DND-41 (cell line): Measurements from ENCODE around the gene TTC17.

Source experiments
- ATAC-seq: fragments of 200-7000 bp; cut with Tn5 transposase; 3 replicates; pipeline ENCODE4 v1.9.1; 2021; ENCODE audit warnings: low read depth; ENCODE audit not compliant: insufficient read depth
- DNase-seq: peaks from one replicate; pipeline ENCODE4 v3.0.0-alpha.2; 2020
- H2AFZ ChIP-seq: 2 replicates; pipeline ENCODE4 v1.6.0; 2012; ENCODE audit warnings: low read depth, low read length
- H3K27ac ChIP-seq: 2 replicates; pipeline ENCODE4 v1.5.1; 2012; ENCODE audit warnings: low read length, inconsistent platforms
- H3K27me3 ChIP-seq: fragments of 200-600 bp; sonication (generic); 2 replicates; pipeline ENCODE4 v1.6.0; 2012; ENCODE audit warnings: low read length, mild to moderate bottlenecking, inconsistent platforms; ENCODE audit not compliant: insufficient read depth, poor library complexity
- H3K36me3 ChIP-seq: 2 replicates; pipeline ENCODE4 v1.5.1; 2012; ENCODE audit warnings: low read length, inconsistent platforms; ENCODE audit not compliant: insufficient read depth
- H3K4me1 ChIP-seq: 2 replicates; pipeline ENCODE4 v1.5.1; 2012; ENCODE audit warnings: mild to moderate bottlenecking, low read length; ENCODE audit not compliant: insufficient read depth
- H3K4me2 ChIP-seq: 2 replicates; pipeline ENCODE4 v1.6.0; 2012; ENCODE audit warnings: mild to moderate bottlenecking, moderate library complexity, low read length, inconsistent platforms; ENCODE audit not compliant: insufficient read depth
- H3K4me3 ChIP-seq, 2 experiments: fragments of 200-600 bp in 1 of 2; shearing (Covaris generic) in 1 of 2; 2 replicates each; pipeline ENCODE4 v1.5.1; 2012 to 2016; ENCODE audit warnings: inconsistent platforms in 2 of 2, low read length in 2 of 2, mild to moderate bottlenecking in 2 of 2, low read depth in 1 of 2, moderate library complexity in 1 of 2
- H3K79me2 ChIP-seq: 2 replicates; pipeline ENCODE4 v1.6.0; 2012; ENCODE audit warnings: low read length, inconsistent platforms; ENCODE audit not compliant: insufficient read depth
- H3K9ac ChIP-seq: 2 replicates; pipeline ENCODE4 v1.6.0; 2012; ENCODE audit warnings: low read depth, mild to moderate bottlenecking, inconsistent platforms, low read length, moderate library complexity
- H3K9me3 ChIP-seq: 2 replicates; pipeline ENCODE4 v1.5.1; 2012; ENCODE audit warnings: low read length, moderate library complexity, mild to moderate bottlenecking, inconsistent platforms; ENCODE audit not compliant: insufficient read depth, severe bottlenecking
- H4K20me1 ChIP-seq: 2 replicates; pipeline ENCODE4 v1.6.0; 2012; ENCODE audit warnings: low read length; ENCODE audit not compliant: insufficient read depth
- EZH2 ChIP-seq: IDR thresholded peaks from 3 replicates; pipeline ENCODE4 v1.6.1; 2012; ENCODE audit warnings: borderline replicate concordance, low read depth, mild to moderate bottlenecking, moderate library complexity, low read length, inconsistent platforms; ENCODE audit not compliant: severe bottlenecking
- TF ChIP-seq, protein P1 (sequence below): IDR thresholded peaks from 2 replicates; pipeline ENCODE4 v1.5.1; 2012; ENCODE audit warnings: borderline replicate concordance, low read length, moderate library complexity, mild to moderate bottlenecking; ENCODE audit not compliant: poor library complexity, severe bottlenecking; ENCODE audit errors: extremely low read depth

The TTC17 gene

DNA sequence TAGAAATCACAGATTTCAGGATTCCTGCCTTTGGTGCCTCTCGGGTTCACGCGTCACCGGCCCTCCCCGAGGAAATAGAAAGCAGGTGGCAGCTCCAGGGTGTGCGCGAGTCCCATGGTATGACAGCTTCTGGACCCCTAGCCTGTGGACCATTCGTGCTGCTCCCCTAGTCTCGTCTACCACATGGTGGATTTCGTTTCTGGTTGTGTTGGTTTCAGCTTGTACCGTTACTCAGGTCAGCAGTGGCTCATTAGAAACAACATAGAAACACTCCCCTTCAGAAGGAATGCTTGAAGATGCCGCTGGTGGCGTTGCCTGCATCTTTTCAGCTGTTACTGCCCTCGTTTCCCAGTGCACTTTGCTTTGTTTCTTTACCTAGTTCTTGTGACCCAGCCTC, 700 bp downstream of the TTC17 start:
- H3K4me3 ChIP-seq = peak overlapping the region; percentile 65 to 77
- DNase-seq (peak; percentile 42), ATAC-seq (peak; percentile 54)
- peak overlapping the region; percentile 77 for H2AFZ ChIP-seq
- TF ChIP-seq, protein P1, sequence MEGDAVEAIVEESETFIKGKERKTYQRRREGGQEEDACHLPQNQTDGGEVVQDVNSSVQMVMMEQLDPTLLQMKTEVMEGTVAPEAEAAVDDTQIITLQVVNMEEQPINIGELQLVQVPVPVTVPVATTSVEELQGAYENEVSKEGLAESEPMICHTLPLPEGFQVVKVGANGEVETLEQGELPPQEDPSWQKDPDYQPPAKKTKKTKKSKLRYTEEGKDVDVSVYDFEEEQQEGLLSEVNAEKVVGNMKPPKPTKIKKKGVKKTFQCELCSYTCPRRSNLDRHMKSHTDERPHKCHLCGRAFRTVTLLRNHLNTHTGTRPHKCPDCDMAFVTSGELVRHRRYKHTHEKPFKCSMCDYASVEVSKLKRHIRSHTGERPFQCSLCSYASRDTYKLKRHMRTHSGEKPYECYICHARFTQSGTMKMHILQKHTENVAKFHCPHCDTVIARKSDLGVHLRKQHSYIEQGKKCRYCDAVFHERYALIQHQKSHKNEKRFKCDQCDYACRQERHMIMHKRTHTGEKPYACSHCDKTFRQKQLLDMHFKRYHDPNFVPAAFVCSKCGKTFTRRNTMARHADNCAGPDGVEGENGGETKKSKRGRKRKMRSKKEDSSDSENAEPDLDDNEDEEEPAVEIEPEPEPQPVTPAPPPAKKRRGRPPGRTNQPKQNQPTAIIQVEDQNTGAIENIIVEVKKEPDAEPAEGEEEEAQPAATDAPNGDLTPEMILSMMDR = peak; percentile 29
- TF ChIP-seq EZH2 = no peak
- no peaks in the 10 kb centered on the region for H3K27me3 ChIP-seq
- H3K27ac ChIP-seq = peak overlapping the region; percentile 79
- H3K79me2 ChIP-seq = peaks cover 60% of the 10 kb centered on the region
- peak overlapping the region; percentile 89 for H3K4me2 ChIP-seq
- H3K36me3 ChIP-seq = peaks cover 7% of the 10 kb centered on the region
- peaks cover 38% of the 10 kb centered on the region for H3K4me1 ChIP-seq
- H3K9me3 ChIP-seq = no peaks in the 10 kb centered on the region
- H3K9ac ChIP-seq = peak overlapping the region; percentile 77
- peaks cover 37% of the 10 kb centered on the region for H4K20me1 ChIP-seq

DNA sequence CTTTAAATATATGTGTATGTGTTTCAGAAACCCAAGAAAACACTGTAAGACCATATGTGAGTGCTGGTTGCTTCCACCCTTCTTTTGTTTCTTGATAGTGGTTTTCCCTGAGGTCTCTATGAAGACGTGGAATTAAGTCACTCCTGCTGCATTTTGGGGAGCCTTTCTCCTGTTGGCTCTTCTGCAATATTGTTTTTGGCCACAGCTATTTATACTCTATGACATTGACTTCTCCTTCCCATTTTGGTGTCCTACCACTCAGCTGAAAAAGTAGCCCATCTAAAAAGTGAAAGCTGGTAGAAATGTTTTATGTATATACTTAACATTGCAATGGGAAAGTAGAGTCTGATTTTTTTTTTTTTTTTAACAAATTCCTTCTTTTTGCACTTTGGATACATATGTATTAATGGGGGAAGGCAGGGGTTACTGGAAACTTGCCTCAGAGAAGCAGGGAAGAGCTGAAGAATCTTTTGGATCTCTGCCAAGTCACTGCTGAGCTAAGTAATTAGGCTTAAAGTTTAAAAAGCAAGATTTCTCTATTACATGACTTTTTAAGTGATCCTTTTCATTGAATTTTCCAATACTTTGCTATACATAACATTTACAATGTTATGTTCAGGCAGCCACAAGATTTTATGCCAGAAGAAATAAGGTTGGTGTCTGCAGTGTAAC, 1.8 kb downstream of the TTC17 start:
- H3K4me1 ChIP-seq = peaks cover 38% of the 10 kb centered on the region
- TF ChIP-seq, protein P1 = no peak
- TF ChIP-seq EZH2 = no peak
- peak overlapping the region; percentile 77 for H3K9ac ChIP-seq
- peaks cover 42% of the 10 kb centered on the region for H4K20me1 ChIP-seq
- H3K4me3 ChIP-seq = peak overlapping the region; percentile 65 to 77; a peak in 3 of 4 replicates
- H3K9me3 ChIP-seq = no peaks in the 10 kb centered on the region
- no peak overlapping the region for H2AFZ ChIP-seq
- H3K27me3 ChIP-seq = no peaks in the 10 kb centered on the region
- DNase-seq (no peak), ATAC-seq (no peak)
- peaks cover 13% of the 10 kb centered on the region for H3K36me3 ChIP-seq
- H3K27ac ChIP-seq = peak overlapping the region; percentile 79; the same call in 1 of the 2 replicates
- H3K4me2 ChIP-seq = peak overlapping the region; percentile 89
- H3K79me2 ChIP-seq = peaks cover 70% of the 10 kb centered on the region

DNA sequence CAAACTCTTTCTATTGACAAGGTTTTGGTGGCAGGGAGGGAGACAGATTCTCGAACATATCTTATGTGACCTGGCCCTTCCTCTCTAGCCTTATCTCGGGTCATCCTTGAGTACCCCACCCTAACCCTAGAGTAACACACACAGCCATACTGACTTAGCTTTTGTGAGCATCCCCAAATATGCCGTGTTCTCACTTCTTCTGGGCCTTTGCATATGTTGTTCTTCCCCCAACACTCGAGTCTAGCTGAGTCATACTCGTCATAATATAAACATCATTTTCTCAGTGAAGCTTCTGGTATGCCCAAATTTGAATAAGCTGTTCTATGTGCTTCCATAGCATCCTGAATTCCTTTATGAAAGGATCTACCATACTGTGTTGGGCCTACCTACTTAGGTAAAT, 8.0 kb downstream of the TTC17 start:
- no peak overlapping the region for H3K4me2 ChIP-seq
- H3K4me1 ChIP-seq = peaks cover 18% of the 10 kb centered on the region; the same call in 1 of the 2 replicates
- H3K4me3 ChIP-seq = no peak overlapping the region
- no peak overlapping the region for H2AFZ ChIP-seq
- no peaks in the 10 kb centered on the region for H3K9me3 ChIP-seq
- peaks cover 30% of the 10 kb centered on the region for H3K36me3 ChIP-seq
- H3K79me2 ChIP-seq = peaks cover 98% of the 10 kb centered on the region
- H4K20me1 ChIP-seq = peaks cover 71% of the 10 kb centered on the region
- H3K9ac ChIP-seq = no peak overlapping the region
- no peaks in the 10 kb centered on the region for H3K27me3 ChIP-seq
- no peak for ATAC-seq
- DNase-seq = no peak
- no peak for TF ChIP-seq EZH2
- TF ChIP-seq, protein P1 = no peak
- no peak overlapping the region for H3K27ac ChIP-seq
